ENCODE results near the gene SERPINA12. TPM values are rescaled to one million over a fixed set of nuclear protein-coding genes. Genes with fewer than 3 reads are reported as not detected.

SERPINA12 gene
- total RNA-seq, 1 donor from 2014 or later, result not detected

DNA sequence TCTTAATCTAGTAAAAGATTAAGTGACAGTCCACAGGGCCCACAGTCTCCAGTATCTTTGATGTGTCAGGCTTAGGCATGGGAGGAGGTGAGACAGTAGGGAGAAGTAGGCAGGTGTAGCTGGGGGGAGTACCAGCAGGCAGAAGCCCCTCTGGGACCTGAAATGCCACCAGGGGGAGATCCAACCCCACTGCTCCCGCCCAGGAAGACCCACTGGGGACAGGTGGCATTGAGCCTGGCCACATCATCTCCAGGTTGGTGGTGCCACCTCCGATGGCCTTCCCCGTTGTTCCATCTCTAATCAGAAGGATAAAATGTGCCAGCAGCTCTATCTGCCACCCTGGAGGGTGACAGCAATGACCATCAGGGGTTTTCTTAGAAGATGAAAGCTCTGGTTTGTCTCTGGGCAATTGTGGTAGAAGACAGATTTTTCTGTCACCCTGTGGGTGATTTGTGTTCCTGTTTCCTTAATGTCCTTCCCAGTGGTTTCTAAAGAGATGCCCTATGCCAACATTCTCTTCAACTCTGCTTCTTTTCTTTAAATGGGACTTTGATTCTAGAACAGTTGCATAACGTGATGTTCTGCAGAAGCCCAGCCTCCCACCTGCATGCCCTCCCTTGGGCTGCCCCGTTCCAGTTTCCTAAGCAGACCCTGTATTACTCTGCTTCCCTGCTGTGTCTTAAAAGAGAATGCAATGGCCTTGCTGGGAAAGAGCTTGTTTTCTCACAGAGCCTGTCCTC lies 12.3 kb upstream of the SERPINA12 start:
- Mint-ChIP-seq H3K27ac (no peak overlapping the region), H3K36me3 (no peaks in the 10 kb centered on the region), H3K27me3 (ENCODE audit: low read depth) (peaks cover 43% of the 10 kb centered on the region), H3K4me1 (no peaks in the 10 kb centered on the region), H3K4me3 (no peak overlapping the region), H3K9me3 (peaks cover 13% of the 10 kb centered on the region)
- TF ChIP-seq, protein P1, sequence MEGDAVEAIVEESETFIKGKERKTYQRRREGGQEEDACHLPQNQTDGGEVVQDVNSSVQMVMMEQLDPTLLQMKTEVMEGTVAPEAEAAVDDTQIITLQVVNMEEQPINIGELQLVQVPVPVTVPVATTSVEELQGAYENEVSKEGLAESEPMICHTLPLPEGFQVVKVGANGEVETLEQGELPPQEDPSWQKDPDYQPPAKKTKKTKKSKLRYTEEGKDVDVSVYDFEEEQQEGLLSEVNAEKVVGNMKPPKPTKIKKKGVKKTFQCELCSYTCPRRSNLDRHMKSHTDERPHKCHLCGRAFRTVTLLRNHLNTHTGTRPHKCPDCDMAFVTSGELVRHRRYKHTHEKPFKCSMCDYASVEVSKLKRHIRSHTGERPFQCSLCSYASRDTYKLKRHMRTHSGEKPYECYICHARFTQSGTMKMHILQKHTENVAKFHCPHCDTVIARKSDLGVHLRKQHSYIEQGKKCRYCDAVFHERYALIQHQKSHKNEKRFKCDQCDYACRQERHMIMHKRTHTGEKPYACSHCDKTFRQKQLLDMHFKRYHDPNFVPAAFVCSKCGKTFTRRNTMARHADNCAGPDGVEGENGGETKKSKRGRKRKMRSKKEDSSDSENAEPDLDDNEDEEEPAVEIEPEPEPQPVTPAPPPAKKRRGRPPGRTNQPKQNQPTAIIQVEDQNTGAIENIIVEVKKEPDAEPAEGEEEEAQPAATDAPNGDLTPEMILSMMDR (IDR thresholded peaks at IDR 0.05; ENCODE audit: unreplicated experiment), result no peak
- DNase-seq (ENCODE audit: low spot score in 2 of 2, unreplicated experiment in 2 of 2), result no peak

DNA sequence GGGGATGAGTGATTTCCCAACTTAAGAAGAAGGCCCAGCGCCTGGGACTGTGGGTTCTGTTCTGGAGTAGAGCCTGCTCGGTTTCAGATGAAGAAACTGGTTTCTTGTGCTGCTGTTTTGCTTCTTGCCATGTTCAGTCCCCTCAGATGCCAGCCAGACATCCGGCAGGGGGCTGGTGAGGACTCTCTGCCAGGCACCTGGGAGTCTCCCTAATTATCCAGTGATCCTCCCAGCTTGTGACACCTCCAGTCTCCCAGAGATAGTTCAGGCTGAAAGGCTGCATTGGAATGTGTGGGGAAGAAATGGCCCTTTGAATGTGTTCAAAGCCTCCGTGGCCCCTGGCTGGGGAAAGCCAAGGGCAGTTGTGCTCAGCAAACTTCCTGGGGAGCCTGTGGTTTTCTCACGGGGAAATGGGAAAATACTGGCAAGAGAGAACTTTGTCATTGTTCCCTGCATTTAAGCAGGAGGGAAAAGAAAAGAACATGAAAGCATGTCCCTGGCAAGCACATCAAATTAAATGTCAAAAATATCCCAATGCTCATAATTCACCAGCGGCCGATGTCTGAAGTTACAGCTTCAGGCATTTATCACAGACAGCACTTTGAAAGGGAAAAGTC lies 8.5 kb upstream of the SERPINA12 start:
- no peak for DNase-seq (ENCODE audit: low spot score in 2 of 2, unreplicated experiment in 2 of 2)
- Mint-ChIP-seq H3K9me3 (peaks cover 13% of the 10 kb centered on the region), H3K36me3 (no peaks in the 10 kb centered on the region), H3K27ac (no peak overlapping the region), H3K4me1 (no peaks in the 10 kb centered on the region), H3K27me3 (ENCODE audit: low read depth) (peaks cover 36% of the 10 kb centered on the region), H3K4me3 (no peak overlapping the region)
- TF ChIP-seq, protein P1 (IDR thresholded peaks at IDR 0.05; ENCODE audit: unreplicated experiment), result no peak

DNA sequence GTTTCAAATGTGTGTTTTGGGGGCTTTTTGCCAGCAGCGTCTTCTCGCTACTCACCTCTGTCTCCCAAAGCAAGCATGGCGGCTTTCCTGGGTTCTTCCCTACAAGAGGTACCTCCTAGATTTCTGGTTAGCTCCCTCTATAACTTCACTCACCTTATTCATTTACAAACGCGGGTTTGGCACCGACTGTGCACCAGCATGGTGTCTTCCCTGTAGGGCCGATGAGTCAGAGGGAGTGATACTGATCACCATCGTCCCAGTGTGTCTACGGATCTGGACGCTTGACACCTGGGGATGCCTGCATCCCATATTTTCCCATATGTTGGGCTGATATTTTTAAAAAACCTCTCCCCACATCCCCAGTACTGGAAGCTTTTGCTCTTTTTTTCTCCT lies 8.0 kb upstream of the SERPINA12 start:
- DNase-seq (ENCODE audit: low spot score in 2 of 2, unreplicated experiment in 2 of 2), result no peak
- TF ChIP-seq, protein P1 (IDR thresholded peaks at IDR 0.05; ENCODE audit: unreplicated experiment), result no peak
- no peak overlapping the region for H3K27ac Mint-ChIP-seq
- no peaks in the 10 kb centered on the region for H3K4me1 Mint-ChIP-seq
- peaks cover 36% of the 10 kb centered on the region for H3K27me3 Mint-ChIP-seq (ENCODE audit: low read depth)
- no peak overlapping the region for H3K4me3 Mint-ChIP-seq
- H3K36me3 Mint-ChIP-seq, result no peaks in the 10 kb centered on the region
- H3K9me3 Mint-ChIP-seq, result peaks cover 13% of the 10 kb centered on the region

DNA sequence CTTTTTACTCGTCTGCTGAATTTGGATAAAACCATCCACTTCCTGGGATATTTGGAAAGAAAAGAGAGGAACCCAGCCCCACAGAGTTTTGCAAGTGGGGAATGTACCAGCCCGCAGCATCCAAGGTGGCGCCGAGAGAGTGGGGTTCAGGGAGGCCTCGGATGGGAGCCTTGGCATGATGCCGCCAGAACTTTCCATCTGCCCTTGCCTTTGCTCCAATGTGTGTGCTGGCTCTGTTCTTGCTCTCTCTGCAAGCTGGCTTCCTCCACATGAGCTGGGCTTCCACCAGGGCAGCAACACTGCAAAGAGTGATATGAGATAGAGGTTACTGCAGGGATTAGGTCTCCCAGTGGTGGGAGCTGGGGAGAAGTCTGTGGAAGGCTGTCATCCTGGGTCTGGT lies 6.6 kb upstream of the SERPINA12 start:
- H3K27ac Mint-ChIP-seq, result no peak overlapping the region

DNA sequence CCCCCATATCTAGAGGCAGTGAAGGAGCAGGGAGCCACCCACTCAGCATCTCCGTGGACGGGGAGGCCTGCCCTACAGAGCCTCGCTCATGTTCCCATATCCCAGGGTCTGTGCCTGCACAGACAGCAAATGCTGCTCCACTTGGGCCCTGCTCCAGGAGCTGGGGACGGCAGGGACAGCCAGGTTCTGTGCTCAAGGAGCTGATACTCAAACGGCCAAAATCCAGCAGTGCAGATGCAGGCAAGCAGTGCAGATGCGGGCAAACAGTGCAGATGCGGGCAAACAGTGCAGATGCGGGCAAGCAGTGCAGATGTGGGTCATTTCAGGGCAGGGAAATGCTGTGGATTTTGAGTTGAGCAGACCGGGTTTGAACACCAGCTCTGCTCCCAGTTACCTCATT lies 6.2 kb upstream of the SERPINA12 start:
- Mint-ChIP-seq H3K9me3 (peaks cover 13% of the 10 kb centered on the region), H3K27ac (no peak overlapping the region), H3K36me3 (no peaks in the 10 kb centered on the region), H3K4me1 (no peaks in the 10 kb centered on the region), H3K27me3 (ENCODE audit: low read depth) (peaks cover 37% of the 10 kb centered on the region), H3K4me3 (no peak overlapping the region)
- TF ChIP-seq, protein P1 (IDR thresholded peaks at IDR 0.05; ENCODE audit: unreplicated experiment), result no peak
- DNase-seq (ENCODE audit: low spot score in 2 of 2, unreplicated experiment in 2 of 2), result no peak

More for the DNA sequence above, 6.6 kb upstream of the SERPINA12 start:
- Mint-ChIP-seq H3K36me3 (no peaks in the 10 kb centered on the region), H3K4me3 (no peak overlapping the region), H3K4me1 (no peaks in the 10 kb centered on the region), H3K27me3 (ENCODE audit: low read depth) (peaks cover 34% of the 10 kb centered on the region), H3K9me3 (peaks cover 13% of the 10 kb centered on the region)
- DNase-seq (ENCODE audit: low spot score in 2 of 2, unreplicated experiment in 2 of 2), result no peak
- TF ChIP-seq, protein P1 (IDR thresholded peaks at IDR 0.05; ENCODE audit: unreplicated experiment), result no peak
